Activated CD4-positive, alpha-beta T cell treated with anti-CD3 and anti-CD28 coated beads, Interleukin-2, amount 10 ng/mL, durations not matched to agents 7 days and 5 days (primary cell): ENCODE data around the gene DRC1. TPM values are rescaled to one million over a fixed set of nuclear protein-coding genes. Genes with fewer than 3 reads are reported as not detected.
"Not testable (repeated sequence)": the region's sequence is repeated elsewhere in the genome, so short reads cannot be mapped to it uniquely, and the experiment has no call there.

ENCODE experiments used
- CTCF ChIA-PET: fragments of 350-600 bp; sonication (Branson Sonifier 250); formaldehyde crosslinking; loops from one replicate; lab custom pipeline; 2021; ENCODE audit warnings: antibody characterized with exemption; lab: Charles Lee
- POLR2A ChIA-PET: fragments of 350-600 bp; sonication (Branson Sonifier 250); formaldehyde crosslinking; loops from one replicate; lab custom pipeline; 2021; ENCODE audit warnings: antibody characterized with exemption; lab: Charles Lee
- DNase-seq: peaks from one replicate; pipeline ENCODE4 v3.0.0-alpha.2; 2020
- H3K27ac Mint-ChIP-seq: one replicate; pipeline ENCODE4 v1.8.0; 2021; ENCODE audit warnings: mild to moderate bottlenecking, moderate library complexity, mixed read lengths
- H3K27me3 Mint-ChIP-seq: one replicate; pipeline ENCODE4 v1.8.0; 2021; ENCODE audit warnings: mixed read lengths
- H3K36me3 Mint-ChIP-seq: one replicate; pipeline ENCODE4 v1.8.0; 2021; ENCODE audit warnings: low read depth, mixed read lengths
- H3K4me1 Mint-ChIP-seq: one replicate; pipeline ENCODE4 v1.8.0; 2021; ENCODE audit warnings: mixed read lengths
- H3K4me3 Mint-ChIP-seq: one replicate; pipeline ENCODE4 v1.8.0; 2021; ENCODE audit warnings: mild to moderate bottlenecking, moderate library complexity, mixed read lengths
- H3K9me3 Mint-ChIP-seq: one replicate; pipeline ENCODE4 v1.8.0; 2021; ENCODE audit warnings: mixed read lengths
- total RNA-seq, 2 experiments: library from RNA; stranded (reverse); gene quantifications; one replicate each; pipeline ENCODE4 v1.2.3, GENCODE V29; 2021

DRC1 gene
- total RNA-seq, 2 experiments from 2014 or later = not detected

DNA sequence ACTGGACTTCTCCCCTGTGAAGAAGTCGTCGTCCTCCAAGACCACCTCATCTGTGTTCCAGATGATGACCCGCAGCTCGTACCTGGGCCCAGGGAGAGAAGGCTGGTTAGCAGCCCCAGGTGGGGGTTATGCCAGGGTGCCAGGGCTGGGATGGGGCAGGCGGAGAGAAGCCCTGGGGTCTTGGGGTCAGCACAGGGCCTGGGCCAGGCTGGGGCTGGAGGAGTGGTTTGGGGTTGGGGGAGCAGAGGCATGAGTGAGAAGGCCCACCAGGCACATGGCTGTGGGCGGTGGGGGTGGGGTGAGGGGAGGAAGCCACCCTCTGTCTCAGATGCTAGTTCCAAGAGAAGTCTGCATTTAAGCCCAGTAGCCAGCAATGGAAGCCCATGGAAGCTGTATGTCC lies 60.4 kb downstream of the DRC1 start:
- no peaks in the 10 kb centered on the region for H3K36me3 Mint-ChIP-seq
- DNase-seq = no peak
- H3K4me1 Mint-ChIP-seq = no peaks in the 10 kb centered on the region
- no peaks in the 10 kb centered on the region for H3K27me3 Mint-ChIP-seq
- H3K27ac Mint-ChIP-seq = no peak overlapping the region
- H3K9me3 Mint-ChIP-seq = no peaks in the 10 kb centered on the region
- H3K4me3 Mint-ChIP-seq = no peak overlapping the region
- CTCF ChIA-PET = interaction anchor here (1.2 kb wide), 1 partner anchor 52 kb away, joined by 3 read pairs; no protein-coding TSS in a partner anchor
- POLR2A ChIA-PET = no interaction called here

DNA sequence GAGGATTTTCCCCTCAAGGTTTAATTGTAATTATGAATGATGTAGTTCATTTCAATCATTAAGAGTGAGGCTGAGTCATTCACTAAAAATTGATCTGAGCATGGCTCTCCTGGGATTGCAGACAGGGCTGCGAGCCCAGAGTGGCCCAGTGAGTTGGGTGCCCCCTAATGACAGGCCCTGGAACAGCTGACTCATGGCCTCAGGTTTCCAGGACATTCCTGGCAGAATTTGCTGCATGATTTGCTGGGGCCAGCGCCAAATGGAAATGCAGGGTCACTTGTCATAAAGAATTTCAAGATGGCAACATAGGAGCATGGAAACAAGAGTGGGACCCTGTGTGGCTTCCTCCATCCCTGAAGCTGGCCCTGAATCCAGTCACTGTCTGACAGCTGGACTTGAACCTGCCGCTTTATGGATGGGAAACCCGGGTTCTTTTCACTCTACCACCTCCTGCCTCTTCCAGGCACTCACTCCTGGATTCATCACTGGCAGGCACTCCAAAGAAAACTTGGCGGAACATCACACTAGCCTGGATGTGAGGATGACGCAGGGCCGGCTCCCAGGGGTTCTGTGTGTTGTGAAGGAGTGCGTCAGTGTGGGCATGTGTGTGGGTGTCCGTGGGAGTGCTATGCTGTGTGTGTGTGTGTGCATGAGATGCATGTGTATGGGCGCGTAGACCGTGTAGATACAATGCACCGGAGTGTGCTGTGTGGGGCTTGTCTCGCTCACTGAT lies 61.0 kb downstream of the DRC1 start:
- H3K36me3 Mint-ChIP-seq = no peaks in the 10 kb centered on the region
- no peak overlapping the region for H3K27ac Mint-ChIP-seq
- H3K4me1 Mint-ChIP-seq = no peaks in the 10 kb centered on the region
- ChIA-PET CTCF (interaction anchor here (1.2 kb wide), 1 partner anchor 53 kb away, joined by 3 read pairs; no protein-coding TSS in a partner anchor), POLR2A (no interaction called here)
- no peak overlapping the region for H3K4me3 Mint-ChIP-seq
- H3K27me3 Mint-ChIP-seq = no peaks in the 10 kb centered on the region
- H3K9me3 Mint-ChIP-seq = no peaks in the 10 kb centered on the region
- DNase-seq = no peak

DNA sequence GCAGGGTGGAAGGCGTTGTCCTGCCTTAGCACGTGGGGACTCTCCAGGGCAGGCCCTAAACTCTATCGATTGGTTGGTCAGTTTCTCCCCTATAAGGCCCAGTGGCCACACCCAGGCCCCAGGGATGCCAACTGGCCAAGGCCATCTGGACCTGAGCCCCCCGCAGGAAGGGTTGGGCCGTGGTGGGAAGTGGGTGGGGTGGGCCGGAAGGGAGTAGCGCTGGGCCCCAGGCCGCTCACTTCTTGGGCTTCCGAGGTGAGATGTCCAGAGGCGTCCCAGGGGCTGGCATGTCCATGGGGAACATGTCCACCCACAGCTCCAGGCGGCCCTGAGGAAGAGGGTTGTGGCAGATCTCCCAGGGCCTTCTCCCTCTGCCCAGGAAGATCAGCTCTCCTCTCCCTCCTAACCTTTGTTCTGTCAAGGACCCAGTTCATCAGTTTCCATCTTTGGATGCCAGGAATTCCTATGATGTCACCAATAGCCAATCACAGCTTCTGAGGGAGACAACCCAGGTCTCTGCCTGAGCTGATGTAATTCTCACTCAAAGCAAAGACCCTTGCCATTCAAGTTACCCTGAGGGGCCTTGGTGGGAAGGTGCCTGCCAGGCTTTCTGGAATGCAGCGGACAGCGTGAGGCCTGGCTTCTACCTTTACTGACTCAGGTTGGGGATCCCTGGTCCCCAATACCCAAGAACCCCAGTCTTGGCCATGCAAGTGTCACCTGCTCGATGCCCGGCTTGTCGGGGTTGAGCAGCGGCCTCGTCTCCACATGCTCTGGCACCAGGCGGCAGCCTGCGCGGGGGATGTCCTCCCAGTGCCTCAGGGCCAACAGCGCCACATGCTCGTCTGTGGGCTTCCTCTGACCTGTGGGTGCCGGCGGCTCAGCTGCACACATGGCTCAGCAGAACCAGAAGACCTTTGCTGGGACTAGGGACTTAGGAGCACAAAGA lies 61.8 kb downstream of the DRC1 start:
- H3K9me3 Mint-ChIP-seq = peaks cover under 1% of the 10 kb centered on the region
- CTCF ChIA-PET = interaction anchor here (1.2 kb wide), 1 partner anchor 54 kb away, joined by 3 read pairs; no protein-coding TSS in a partner anchor
- H3K27ac Mint-ChIP-seq = no peak overlapping the region
- DNase-seq = no peak
- H3K4me3 Mint-ChIP-seq = no peak overlapping the region
- no peaks in the 10 kb centered on the region for H3K27me3 Mint-ChIP-seq
- peaks cover under 1% of the 10 kb centered on the region for H3K4me1 Mint-ChIP-seq
- H3K36me3 Mint-ChIP-seq = no peaks in the 10 kb centered on the region
- POLR2A ChIA-PET = no interaction called here

DNA sequence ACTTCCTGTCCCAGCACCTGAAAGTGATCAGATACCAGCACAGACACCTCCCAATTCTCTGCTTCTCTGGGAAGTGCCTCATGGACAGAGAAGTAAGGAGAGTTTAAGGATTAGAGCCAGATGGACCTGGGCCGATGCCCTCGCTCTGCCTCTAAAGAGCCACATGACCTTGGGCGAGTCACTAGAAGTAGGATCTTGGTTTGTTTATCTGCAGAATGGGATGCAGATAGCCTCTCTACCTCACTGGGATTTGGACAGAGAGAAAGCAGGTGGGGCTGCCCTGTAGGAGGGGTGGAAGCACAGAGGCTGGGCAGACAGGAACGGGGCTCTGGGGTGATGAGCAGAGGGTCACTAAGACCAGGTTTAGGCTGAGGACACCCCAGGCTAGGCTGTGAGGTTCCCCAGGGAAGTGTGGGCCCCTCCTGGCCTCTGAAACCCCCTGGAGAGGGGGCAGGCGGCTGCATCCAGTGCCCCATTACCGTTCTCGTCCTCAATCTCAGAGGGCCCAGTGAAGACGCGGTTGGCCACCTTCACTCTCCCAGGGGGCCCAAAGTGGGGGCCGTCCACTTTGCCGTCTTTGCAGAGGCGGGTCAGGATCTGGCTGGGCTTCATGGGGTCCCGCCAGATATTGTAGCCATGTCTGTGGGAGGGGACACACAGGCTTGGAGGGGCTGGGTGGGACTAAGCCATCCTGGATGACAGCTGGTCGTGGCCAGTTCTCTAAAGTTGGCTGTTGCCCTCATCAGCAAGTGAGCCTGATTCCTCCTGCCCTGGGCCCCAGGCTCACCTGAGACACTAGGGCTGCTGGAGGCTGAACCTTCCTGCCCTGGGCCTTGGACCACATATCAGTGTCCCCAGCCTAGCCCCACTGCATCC lies 62.9 kb downstream of the DRC1 start:
- CTCF ChIA-PET = no interaction called here
- Mint-ChIP-seq H3K4me1 (peaks cover 2% of the 10 kb centered on the region), H3K4me3 (no peak overlapping the region), H3K9me3 (peaks cover 8% of the 10 kb centered on the region), H3K36me3 (no peaks in the 10 kb centered on the region), H3K27ac (no peak overlapping the region), H3K27me3 (no peaks in the 10 kb centered on the region)
- DNase-seq = no peak
- POLR2A ChIA-PET = no interaction called here

DNA sequence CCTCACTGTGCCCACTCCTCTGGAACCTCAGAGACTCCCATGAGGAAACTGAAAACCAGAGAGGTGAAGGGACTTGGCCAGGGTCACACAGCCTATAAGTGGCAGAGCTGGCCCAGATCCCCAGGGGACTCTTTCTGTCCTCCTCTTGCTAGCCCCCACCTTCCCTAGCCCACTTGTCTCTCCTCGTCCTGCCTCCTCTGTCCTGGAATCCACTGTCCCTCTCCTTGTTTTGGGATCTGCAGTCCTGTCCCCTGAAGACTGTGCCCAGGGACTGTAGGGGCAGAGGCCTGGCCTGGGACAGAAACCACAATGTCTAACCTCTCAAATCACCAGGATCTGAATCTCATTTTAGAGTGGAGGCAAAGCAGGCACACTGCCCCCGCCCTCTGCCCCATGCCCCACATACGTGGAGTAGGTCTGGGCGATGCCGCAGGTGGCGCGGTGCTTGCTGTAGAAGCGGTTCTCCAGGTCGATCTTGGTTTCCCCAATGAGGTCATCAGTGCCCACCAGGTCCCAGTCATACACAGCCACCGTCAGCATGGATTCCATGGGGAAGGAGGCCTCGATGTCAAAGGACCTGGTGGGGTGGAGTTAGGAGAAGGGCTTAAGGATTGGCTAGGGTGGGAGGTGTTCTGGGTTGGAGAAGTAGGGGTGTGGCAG lies 63.7 kb downstream of the DRC1 start:
- Mint-ChIP-seq H3K27me3 (no peaks in the 10 kb centered on the region), H3K4me3 (no peak overlapping the region), H3K36me3 (peaks cover 3% of the 10 kb centered on the region), H3K4me1 (peaks cover 2% of the 10 kb centered on the region), H3K27ac (no peak overlapping the region), H3K9me3 (peaks cover 8% of the 10 kb centered on the region)
- ChIA-PET POLR2A (no interaction called here), CTCF (no interaction called here)
- DNase-seq = no peak

DNA sequence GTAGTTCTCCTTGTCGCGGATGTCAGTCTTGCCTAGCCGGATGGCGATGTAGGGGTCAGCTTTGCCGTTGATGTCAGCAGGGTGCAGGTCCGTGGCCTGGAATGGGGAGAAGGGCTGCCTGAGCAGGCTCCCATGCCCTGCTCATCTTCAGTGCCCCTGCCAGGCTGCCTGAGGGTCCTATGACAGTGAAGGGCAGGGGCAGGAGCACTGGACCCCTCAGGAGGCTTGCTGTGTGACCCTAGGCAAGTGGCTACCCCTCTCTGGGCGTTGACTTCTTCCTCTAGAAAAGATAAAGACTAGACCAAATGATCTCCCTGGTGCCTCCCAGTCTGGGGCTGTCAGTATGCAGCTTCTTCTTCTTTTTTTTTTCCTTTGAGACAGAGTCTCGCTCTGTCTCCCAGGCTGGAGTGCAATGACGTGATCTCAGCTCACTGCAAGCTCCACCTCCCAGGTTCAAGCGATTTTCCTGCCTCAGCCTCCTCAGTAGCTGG lies 64.3 kb downstream of the DRC1 start:
- Mint-ChIP-seq H3K4me3 (no peak overlapping the region), H3K27ac (no peak overlapping the region), H3K27me3 (no peaks in the 10 kb centered on the region), H3K36me3 (peaks cover 3% of the 10 kb centered on the region), H3K9me3 (peaks cover 8% of the 10 kb centered on the region), H3K4me1 (peaks cover 2% of the 10 kb centered on the region)
- DNase-seq = no peak
- CTCF ChIA-PET = interaction anchor here (0.6 to 2.7 kb wide), 2 partner anchors 11 to 560 kb away, joined by 3 to 13 read pairs; partner anchors contain the start of gene OTOF
- POLR2A ChIA-PET = no interaction called here

DNA sequence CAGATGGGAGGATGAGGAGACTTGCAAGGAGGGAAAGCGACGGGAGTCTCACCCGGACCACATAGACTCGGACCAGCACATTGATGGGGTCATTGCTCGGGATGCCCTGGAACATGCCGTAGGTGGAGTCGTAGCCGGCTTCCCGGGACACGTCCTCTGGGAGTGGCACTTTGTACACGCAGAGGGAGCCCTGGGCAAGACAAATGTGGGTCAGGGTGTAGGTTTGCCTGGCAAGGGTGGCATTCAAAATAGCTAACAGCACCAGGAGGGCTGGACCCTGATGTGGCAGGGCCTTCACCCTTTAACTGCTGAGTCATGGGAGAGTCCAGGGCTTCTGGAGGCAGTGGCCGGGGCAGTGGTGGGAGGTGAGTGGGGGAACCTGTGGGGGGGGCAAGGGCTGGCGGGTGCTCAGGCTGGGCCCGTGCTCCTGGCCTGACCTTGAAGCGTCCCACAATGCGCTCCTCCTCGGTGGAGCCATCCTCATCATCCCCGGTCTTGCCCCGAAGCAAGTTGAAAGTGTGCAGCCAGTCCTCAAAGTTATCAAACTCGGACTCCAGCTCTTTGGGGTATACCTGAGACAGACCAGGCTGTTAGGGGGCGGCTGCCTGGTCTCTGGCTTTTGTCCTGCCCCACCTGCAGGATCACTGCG lies 65.1 kb downstream of the DRC1 start:
- CTCF ChIA-PET = interaction anchor here (0.6 to 2.7 kb wide), 5 partner anchors 11 to 561 kb away, joined by 3 to 13 read pairs (median 3); partner anchors contain the start of gene OTOF
- H3K27ac Mint-ChIP-seq = no peak overlapping the region
- H3K9me3 Mint-ChIP-seq = peaks cover 8% of the 10 kb centered on the region
- DNase-seq = no peak
- H3K36me3 Mint-ChIP-seq = peaks cover 3% of the 10 kb centered on the region
- H3K4me1 Mint-ChIP-seq = peaks cover 2% of the 10 kb centered on the region
- H3K27me3 Mint-ChIP-seq = no peaks in the 10 kb centered on the region
- no peak overlapping the region for H3K4me3 Mint-ChIP-seq
- POLR2A ChIA-PET = interaction anchor here (0.8 kb wide), 1 partner anchor 9 kb away, joined by 3 read pairs; no protein-coding TSS in a partner anchor

DNA sequence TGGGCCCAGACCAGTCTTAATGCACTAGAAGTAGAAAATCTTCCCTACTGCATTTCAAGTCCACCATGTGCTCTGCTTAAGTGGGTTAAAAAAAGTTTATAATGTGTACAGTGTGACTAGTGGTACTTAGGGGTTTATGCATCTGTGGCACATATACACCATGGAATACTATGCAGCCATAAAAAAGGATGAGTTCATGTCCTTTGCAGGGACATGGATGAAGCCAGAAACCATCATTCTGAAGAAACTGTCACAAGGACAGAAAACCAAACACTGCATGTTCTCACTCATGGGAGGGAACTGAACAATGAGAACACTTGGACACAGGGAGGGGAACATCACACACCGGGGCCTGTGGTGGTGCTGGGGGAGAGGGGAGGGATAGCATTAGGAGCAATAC lies 66.8 kb downstream of the DRC1 start:
- DNase-seq, H3K4me1 Mint-ChIP-seq, H3K27ac Mint-ChIP-seq, H3K27me3 Mint-ChIP-seq, H3K36me3 Mint-ChIP-seq, POLR2A ChIA-PET, H3K4me3 Mint-ChIP-seq: not testable (repeated sequence)
- CTCF ChIA-PET = interaction anchor here (2.7 kb wide), 1 partner anchor 9 kb away, joined by 13 read pairs; the partner anchor contains the start of gene OTOF
- H3K9me3 Mint-ChIP-seq = peaks cover 12% of the 10 kb centered on the region

DNA sequence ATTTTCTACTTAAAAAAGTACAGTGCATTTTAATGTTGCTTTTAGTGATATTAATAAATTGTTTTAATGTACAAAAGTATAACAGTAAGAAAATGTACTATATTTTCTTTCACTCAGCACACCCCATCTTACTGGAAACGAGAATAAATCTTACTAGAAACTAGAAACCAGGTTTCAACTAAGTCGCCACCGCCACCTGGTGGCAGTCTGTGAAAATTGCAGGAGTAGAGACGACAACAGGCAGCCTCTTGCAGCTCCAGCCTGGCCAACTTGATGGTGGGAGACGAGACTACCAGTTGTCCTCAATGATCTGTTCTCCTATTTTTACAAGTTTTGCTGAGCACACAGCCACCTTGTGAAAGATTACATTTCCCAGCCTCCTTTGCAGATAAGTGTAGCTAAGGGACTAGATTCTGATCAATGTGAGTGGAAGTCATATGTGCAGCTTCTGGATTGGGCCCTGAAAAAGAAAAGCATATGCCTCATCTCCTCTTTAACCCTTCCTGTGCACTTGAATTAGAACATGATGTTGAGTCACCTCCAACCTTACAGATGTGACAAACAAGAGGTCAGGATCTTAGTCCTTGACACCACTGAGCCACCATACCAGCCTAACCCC lies 67.5 kb downstream of the DRC1 start:
- POLR2A ChIA-PET = no interaction called here
- Mint-ChIP-seq H3K27ac (no peak overlapping the region), H3K36me3 (peaks cover 7% of the 10 kb centered on the region), H3K4me3 (no peak overlapping the region), H3K4me1 (peaks cover 2% of the 10 kb centered on the region), H3K9me3 (peaks cover 12% of the 10 kb centered on the region), H3K27me3 (no peaks in the 10 kb centered on the region)
- CTCF ChIA-PET = interaction anchor here (0.7 to 1.7 kb wide), 5 partner anchors 9 to 486 kb away, joined by 3 to 5 read pairs (median 3); partner anchors contain the start of gene OTOF
- peak; percentile 74 for DNase-seq

DNA sequence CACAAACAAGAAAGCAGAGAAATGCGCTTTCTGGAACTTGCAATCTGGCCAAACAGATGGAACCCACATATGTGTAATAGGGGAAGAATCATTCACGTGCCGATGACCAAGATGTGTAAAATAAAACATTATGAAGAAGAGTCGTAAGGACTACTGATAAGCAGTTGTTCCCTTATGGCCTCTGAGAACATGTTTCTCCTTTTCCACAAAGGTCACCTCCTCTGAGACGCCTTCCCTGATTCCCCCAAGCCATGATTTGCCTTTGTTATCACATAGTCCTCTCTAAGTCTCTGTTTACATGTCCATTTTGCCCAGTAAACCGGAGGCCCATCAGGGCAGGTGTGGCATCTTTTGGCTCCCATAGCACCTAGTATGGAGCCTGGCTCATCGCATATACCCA lies 68.2 kb downstream of the DRC1 start:
- ChIA-PET CTCF (interaction anchor here (0.5 to 1.7 kb wide), 5 partner anchors 11 to 34 kb away, joined by 3 to 7 read pairs (median 4); no protein-coding TSS in a partner anchor), POLR2A (no interaction called here)
- Mint-ChIP-seq H3K36me3 (peaks cover 7% of the 10 kb centered on the region), H3K27me3 (no peaks in the 10 kb centered on the region), H3K4me3 (no peak overlapping the region), H3K27ac (no peak overlapping the region), H3K9me3 (peaks cover 12% of the 10 kb centered on the region), H3K4me1 (peaks cover 2% of the 10 kb centered on the region)
- DNase-seq = no peak
